Colon (tissue), 2 donors: ENCODE results near the gene PDPN.

Experiments used
- FAIRE-seq: peaks from 2 replicates; lab custom pipeline; 2012; peaks lifted over from hg19 to GRCh38; lab: Jason Lieb, UNC
- donor health status: control.
- donor health status: control.

Gene PDPN

GRCh38 chr1:13577846-13578245, 5.8 kb upstream of the PDPN start:
- no peak for FAIRE-seq

- FAIRE-seq = no peak
Measured at GRCh38 chr1:13581446-13581845, 2.2 kb upstream of the PDPN start.

GRCh38 chr1:13582713-13583443, 754 bp upstream of the PDPN start:
- FAIRE-seq = no peak

- no peak for FAIRE-seq
Measured at GRCh38 chr1:13583966-13584791, 547 bp downstream of the PDPN start.

GRCh38 chr1:13584876-13585611, 1.4 kb downstream of the PDPN start:
- no peak for FAIRE-seq

- no peak for FAIRE-seq
Measured at GRCh38 chr1:13585612-13585991, 2.0 kb downstream of the PDPN start.

GRCh38 chr1:13586001-13586400, 2.4 kb downstream of the PDPN start:
- FAIRE-seq = no peak

GRCh38 chr1:13587256-13588030, 3.8 kb downstream of the PDPN start:
- no peak for FAIRE-seq

GRCh38 chr1:13588946-13589796, 5.5 kb downstream of the PDPN start:
- FAIRE-seq = no peak

- FAIRE-seq = no peak
Measured at GRCh38 chr1:13590486-13590885, 6.9 kb downstream of the PDPN start.

- FAIRE-seq = no peak
Measured at GRCh38 chr1:13593511-13594131, 10.0 kb downstream of the PDPN start.

- FAIRE-seq = no peak
Measured at GRCh38 chr1:13595411-13595810, 11.8 kb downstream of the PDPN start.

- no peak for FAIRE-seq
Measured at GRCh38 chr1:13597166-13597565, 13.5 kb downstream of the PDPN start.

GRCh38 chr1:13600762-13601453, 17.3 kb downstream of the PDPN start:
- no peak for FAIRE-seq

GRCh38 chr1:13604176-13604575, 20.5 kb downstream of the PDPN start:
- no peak for FAIRE-seq

GRCh38 chr1:13604721-13605120, 21.1 kb downstream of the PDPN start:
- FAIRE-seq = no peak

- FAIRE-seq = no peak
Measured at GRCh38 chr1:13605159-13605558, 21.5 kb downstream of the PDPN start.

GRCh38 chr1:13607002-13607401, 23.4 kb downstream of the PDPN start:
- no peak for FAIRE-seq

- FAIRE-seq = no peak
Measured at GRCh38 chr1:13616234-13616633, 32.6 kb downstream of the PDPN start.

GRCh38 chr1:13617108-13617507, 33.5 kb downstream of the PDPN start:
- no peak for FAIRE-seq
